GM12892 (cell line): ENCODE results near the gene GNB1.

Experiments
- POLR2A ChIP-seq: IDR thresholded peaks from 2 replicates; pipeline ENCODE4 v1.6.1; 2011; ENCODE audit warnings: low read depth, low read length, control low read depth
- POLR2AphosphoS5 ChIP-seq: IDR thresholded peaks from 2 replicates; pipeline ENCODE4 v1.6.1; 2011; ENCODE audit warnings: low read depth, low read length, control low read depth

DNA sequence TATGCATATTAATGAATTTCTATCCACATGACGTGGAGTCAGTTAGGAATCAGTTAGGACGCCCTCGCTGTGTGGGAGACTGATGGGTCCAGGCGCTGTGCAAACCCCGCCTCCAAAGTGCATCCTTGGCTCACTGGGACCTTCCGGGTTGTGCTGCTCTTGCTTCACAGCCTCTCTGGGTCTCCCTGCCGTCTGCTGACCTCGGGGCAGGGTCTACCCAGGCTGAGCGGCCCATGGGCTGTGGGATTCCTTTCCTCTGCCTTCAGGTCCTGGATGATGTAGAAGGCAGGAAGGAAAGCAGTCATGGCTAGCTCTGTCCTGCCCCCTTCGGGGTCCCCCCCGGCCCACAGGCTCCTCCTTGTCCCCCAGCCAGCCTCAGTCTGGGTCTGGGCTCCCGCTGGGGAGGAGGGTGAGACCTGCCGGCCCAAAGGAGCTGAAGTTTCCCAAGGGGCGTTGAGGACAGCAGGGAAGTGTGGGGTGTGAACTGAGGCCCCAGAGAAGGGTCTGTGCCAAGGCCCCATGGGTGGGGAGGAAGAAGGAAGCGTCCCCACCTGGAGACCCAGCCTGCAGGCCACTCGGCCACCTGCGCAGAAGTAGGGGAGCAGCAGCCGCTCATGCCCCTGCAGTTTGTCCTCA is 142.1 kb downstream of the GNB1 start:
- no peak for TF ChIP-seq POLR2A
- no peak for TF ChIP-seq POLR2AphosphoS5
